PC-9 (cell line): ENCODE data around the gene MCAT. TPM values are rescaled to one million over a fixed set of nuclear protein-coding genes. Genes with fewer than 3 reads are reported as not detected.

Source experiments
- BruUV-seq: library from RNA; stranded (reverse); fragments of 400-500 nt; replicated peaks from 2 replicates; lab custom pipeline; 2021; lab: Mats Ljungman, UMichigan
- CTCF ChIA-PET: fragments of 300-600 bp; sonication (Branson Sonifier 250); formaldehyde crosslinking; loops from one replicate; lab custom pipeline; 2022; ENCODE audit warnings: antibody characterized with exemption; lab: Charles Lee
- POLR2A ChIA-PET: fragments of 300-600 bp; sonication (Branson Sonifier 250); formaldehyde crosslinking; loops from one replicate; lab custom pipeline; 2022; ENCODE audit warnings: antibody characterized with exemption; ENCODE audit not compliant: unreplicated experiment; lab: Charles Lee
- DNase-seq, 2 experiments: peaks; one replicate each; pipeline versions ENCODE4 v3.0.0 to v3.0.0-alpha.2; 2015 to 2022; ENCODE audit warnings: mixed read lengths in 1 of 2
- H2AFZ ChIP-seq: fragments of 200-600 bp; sonication (generic); 2 replicates; pipeline ENCODE4 v1.8.1; 2017; ENCODE audit warnings: antibody characterized with exemption
- H3F3A ChIP-seq: fragments of 200-600 bp; sonication (generic); 2 replicates; pipeline ENCODE4 v1.8.1; 2017; ENCODE audit warnings: antibody characterized with exemption, mild to moderate bottlenecking, low read depth; ENCODE audit not compliant: insufficient read depth
- H3K27ac ChIP-seq: fragments of 200-600 bp; sonication (generic); 2 replicates; pipeline ENCODE4 v1.6.1; 2016; ENCODE audit warnings: mixed run types
- H3K27me3 ChIP-seq: fragments of 200-600 bp; sonication (generic); 2 replicates; pipeline ENCODE4 v1.6.1; 2016; ENCODE audit warnings: low read depth, mixed run types; ENCODE audit not compliant: insufficient read depth
- H3K36me3 ChIP-seq: fragments of 200-600 bp; sonication (generic); 2 replicates; pipeline ENCODE4 v1.6.1; 2016; ENCODE audit warnings: low read depth, mixed run types
- H3K4me1 ChIP-seq: fragments of 200-600 bp; sonication (generic); replicated peaks from 2 replicates; pipeline ENCODE4 v1.6.1; 2016; ENCODE audit warnings: mixed run types; ENCODE audit not compliant: insufficient read depth
- H3K4me2 ChIP-seq: fragments of 200-600 bp; sonication (generic); 2 replicates; pipeline ENCODE4 v1.6.1; 2017; ENCODE audit warnings: mixed run types
- H3K4me3 ChIP-seq: fragments of 200-600 bp; sonication (generic); 2 replicates; pipeline ENCODE4 v1.6.1; 2016; ENCODE audit warnings: mixed run types
- H3K79me2 ChIP-seq: fragments of 200-600 bp; sonication (generic); 2 replicates; pipeline ENCODE4 v1.6.1; 2017; ENCODE audit warnings: low read depth, mixed run types
- H3K9me2 ChIP-seq: fragments of 200-600 bp; sonication (generic); 2 replicates; pipeline ENCODE4 v1.8.1; 2017; ENCODE audit warnings: mild to moderate bottlenecking; ENCODE audit not compliant: insufficient read depth
- H3K9me3 ChIP-seq: fragments of 200-600 bp; sonication (generic); 2 replicates; pipeline ENCODE4 v1.8.1; 2016; ENCODE audit warnings: low read depth; ENCODE audit not compliant: insufficient read depth
- H4K20me1 ChIP-seq: fragments of 200-600 bp; sonication (generic); 2 replicates; pipeline ENCODE4 v1.8.1; 2017; ENCODE audit not compliant: insufficient read depth
- EZH2 ChIP-seq: fragments of 200-600 bp; sonication (generic); IDR thresholded peaks from 2 replicates; pipeline ENCODE4 v1.8.0; 2017; ENCODE audit warnings: antibody characterized with exemption, low read depth
- intact Hi-C: fragments of 100-400 bp; cut with micrococcal nuclease; formaldehyde crosslinking; loops from one replicate; pipeline ENCODE4 v1.10.0; 2022; ENCODE audit not compliant: unreplicated experiment
- total RNA-seq: library from RNA; stranded (reverse); gene quantifications from 2 replicates; pipeline ENCODE4 v1.2.3, GENCODE V29; 2021
- TF ChIP-seq, protein P1 (sequence below): fragments of 200-600 bp; sonication (generic); conservative IDR thresholded peaks from 2 replicates; pipeline ENCODE4 v1.6.1; 2017; ENCODE audit warnings: mixed run types, antibody characterized with exemption, mild to moderate bottlenecking, moderate library complexity

Gene MCAT
- total RNA-seq, 1 experiment from 2014 or later, result 31.4 TPM

DNA sequence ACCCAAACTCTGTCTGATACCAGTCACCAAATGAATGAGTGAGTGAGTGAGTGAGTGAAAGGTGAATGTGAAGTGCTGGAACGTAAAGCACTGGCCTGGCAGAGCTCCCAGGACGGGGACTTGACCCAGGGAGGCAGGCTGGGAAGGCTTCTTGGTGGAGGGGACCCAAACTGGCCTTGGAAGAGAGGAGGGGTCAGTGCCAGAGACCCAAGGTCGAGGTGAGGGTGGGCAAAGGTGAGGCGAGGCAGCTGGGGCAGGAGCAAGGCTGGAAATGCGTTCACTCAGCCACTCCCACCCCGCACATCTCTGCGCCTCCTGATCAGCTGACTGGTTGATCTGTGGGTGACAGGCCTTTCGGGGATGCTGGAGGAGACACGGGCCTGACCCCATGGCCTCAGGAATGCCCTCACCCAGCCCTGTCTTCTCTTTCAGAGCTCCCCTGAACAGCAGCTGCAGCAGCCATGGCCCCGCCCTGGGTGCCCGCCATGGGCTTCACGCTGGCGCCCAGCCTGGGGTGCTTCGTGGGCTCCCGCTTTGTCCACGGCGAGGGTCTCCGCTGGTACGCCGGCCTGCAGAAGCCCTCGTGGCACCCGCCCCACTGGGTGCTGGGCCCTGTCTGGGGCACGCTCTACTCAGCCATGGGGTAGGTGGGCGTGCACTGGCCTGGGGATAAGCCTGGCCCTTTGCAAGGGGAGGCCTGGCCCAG, 15.7 kb upstream of the MCAT start:
- peaks cover 32% of the 10 kb centered on the region for H3K79me2 ChIP-seq
- H3K9me2 ChIP-seq, result no peaks in the 10 kb centered on the region
- H3K9me3 ChIP-seq, result no peaks in the 10 kb centered on the region
- H3K36me3 ChIP-seq, result peaks cover 4% of the 10 kb centered on the region; the same call in 1 of the 2 replicates
- DNase-seq, result no peak
- CTCF ChIA-PET, result interaction anchor here (0.6 kb wide), 2 partner anchors 93 to 799 kb away, joined by 3 read pairs; no protein-coding TSS in a partner anchor
- no peak for TF ChIP-seq EZH2
- TF ChIP-seq, protein P1, sequence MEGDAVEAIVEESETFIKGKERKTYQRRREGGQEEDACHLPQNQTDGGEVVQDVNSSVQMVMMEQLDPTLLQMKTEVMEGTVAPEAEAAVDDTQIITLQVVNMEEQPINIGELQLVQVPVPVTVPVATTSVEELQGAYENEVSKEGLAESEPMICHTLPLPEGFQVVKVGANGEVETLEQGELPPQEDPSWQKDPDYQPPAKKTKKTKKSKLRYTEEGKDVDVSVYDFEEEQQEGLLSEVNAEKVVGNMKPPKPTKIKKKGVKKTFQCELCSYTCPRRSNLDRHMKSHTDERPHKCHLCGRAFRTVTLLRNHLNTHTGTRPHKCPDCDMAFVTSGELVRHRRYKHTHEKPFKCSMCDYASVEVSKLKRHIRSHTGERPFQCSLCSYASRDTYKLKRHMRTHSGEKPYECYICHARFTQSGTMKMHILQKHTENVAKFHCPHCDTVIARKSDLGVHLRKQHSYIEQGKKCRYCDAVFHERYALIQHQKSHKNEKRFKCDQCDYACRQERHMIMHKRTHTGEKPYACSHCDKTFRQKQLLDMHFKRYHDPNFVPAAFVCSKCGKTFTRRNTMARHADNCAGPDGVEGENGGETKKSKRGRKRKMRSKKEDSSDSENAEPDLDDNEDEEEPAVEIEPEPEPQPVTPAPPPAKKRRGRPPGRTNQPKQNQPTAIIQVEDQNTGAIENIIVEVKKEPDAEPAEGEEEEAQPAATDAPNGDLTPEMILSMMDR, result no peak
- H3K27me3 ChIP-seq, result no peaks in the 10 kb centered on the region
- peaks cover 48% of the 10 kb centered on the region for H4K20me1 ChIP-seq
- H3K4me1 ChIP-seq, result peaks cover 5% of the 10 kb centered on the region; the same call in 1 of the 2 replicates
- BruUV-seq, result no TSS peak
- H2AFZ ChIP-seq, result no peak overlapping the region
- H3K4me3 ChIP-seq, result no peak overlapping the region
- POLR2A ChIA-PET, result no interaction called here
- intact Hi-C loops, result no loop called here
- no peak overlapping the region for H3K27ac ChIP-seq
- peaks cover 22% of the 10 kb centered on the region; the same call in 1 of the 2 replicates for H3F3A ChIP-seq
- no peak overlapping the region for H3K4me2 ChIP-seq

DNA sequence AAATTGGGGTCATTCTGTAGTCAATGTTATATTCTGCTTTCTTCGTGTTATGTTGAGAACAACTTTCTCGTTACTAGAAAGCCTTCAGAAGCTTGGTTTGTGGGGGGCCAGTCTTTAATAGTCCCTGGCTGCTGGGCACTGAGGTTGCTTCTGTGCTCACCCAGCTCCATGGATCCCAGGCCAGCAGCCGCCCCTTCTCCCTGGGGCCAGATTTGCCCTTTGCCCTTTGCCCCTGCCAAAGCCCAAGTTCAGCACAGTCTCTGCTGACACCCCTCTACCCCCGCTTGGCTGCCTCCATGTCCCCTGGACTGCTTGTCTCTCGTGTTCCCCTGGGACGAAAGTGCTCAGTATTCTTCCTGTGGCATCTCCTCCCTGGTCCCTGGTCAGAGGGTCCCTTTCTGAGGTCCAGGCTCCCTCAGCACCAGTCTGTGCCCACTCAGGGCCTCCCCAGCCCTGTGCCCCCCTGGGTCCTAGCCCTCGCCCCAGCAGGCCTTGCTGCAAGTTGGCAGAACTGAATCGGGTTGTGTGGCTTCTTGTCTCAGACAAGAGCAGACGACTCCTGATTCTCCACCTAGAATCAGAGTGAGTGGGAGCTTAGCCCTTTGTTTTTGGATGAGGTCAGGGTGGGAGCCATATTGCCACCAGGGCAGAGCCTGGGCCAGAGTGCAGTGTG, 14.8 kb upstream of the MCAT start:
- peaks cover 4% of the 10 kb centered on the region; the same call in 1 of the 2 replicates for H3K36me3 ChIP-seq
- CTCF ChIA-PET, result no interaction called here
- TF ChIP-seq EZH2, result no peak

DNA sequence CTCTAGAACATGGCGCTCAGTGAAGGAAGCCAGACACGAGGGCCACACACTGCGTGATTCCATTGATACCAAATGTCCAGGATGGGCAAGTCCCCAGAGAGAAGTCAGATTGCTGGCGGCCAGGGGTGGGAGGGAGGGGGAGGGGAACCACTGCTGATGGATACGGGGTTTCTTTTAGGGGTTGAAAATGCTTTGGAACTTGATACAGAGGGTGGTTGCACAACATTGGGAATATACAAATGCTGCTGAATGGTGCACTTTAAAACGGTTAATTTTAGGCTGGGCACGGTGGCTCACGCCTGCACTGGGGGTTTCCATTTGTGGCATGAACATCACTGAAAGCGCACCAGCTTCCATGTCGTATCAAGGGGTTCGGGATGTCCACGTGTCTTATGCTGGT, 13.2 kb upstream of the MCAT start:
- no peak overlapping the region for H3K27ac ChIP-seq
- intact Hi-C loops, result no loop called here
- peaks cover 4% of the 10 kb centered on the region; the same call in 1 of the 2 replicates for H3K36me3 ChIP-seq
- H3K4me2 ChIP-seq, result no peak overlapping the region
- peaks cover 5% of the 10 kb centered on the region; the same call in 1 of the 2 replicates for H3F3A ChIP-seq
- no peaks in the 10 kb centered on the region for H3K27me3 ChIP-seq
- DNase-seq, result no peak
- POLR2A ChIA-PET, result no interaction called here
- peaks cover 51% of the 10 kb centered on the region for H3K79me2 ChIP-seq
- CTCF ChIA-PET, result interaction anchor here (0.6 kb wide), 1 partner anchor 30 kb away, joined by 9 read pairs; no protein-coding TSS in a partner anchor
- H2AFZ ChIP-seq, result no peak overlapping the region
- H3K4me1 ChIP-seq, result peaks cover 16% of the 10 kb centered on the region
- H3K9me3 ChIP-seq, result no peaks in the 10 kb centered on the region
- no TSS peak for BruUV-seq
- H3K9me2 ChIP-seq, result no peaks in the 10 kb centered on the region
- peaks cover 38% of the 10 kb centered on the region for H4K20me1 ChIP-seq
- TF ChIP-seq EZH2, result no peak
- TF ChIP-seq, protein P1, result no peak
- no peak overlapping the region for H3K4me3 ChIP-seq

More for the DNA sequence above, 14.8 kb upstream of the MCAT start:
- Histone ChIP-seq H3K79me2 (peaks cover 36% of the 10 kb centered on the region), H3F3A (peaks cover 13% of the 10 kb centered on the region; the same call in 1 of the 2 replicates), H3K27ac (no peak overlapping the region), H3K27me3 (no peaks in the 10 kb centered on the region), H3K9me3 (no peaks in the 10 kb centered on the region), H3K9me2 (no peaks in the 10 kb centered on the region), H3K4me2 (no peak overlapping the region), H2AFZ (no peak overlapping the region), H3K4me3 (no peak overlapping the region), H3K4me1 (peaks cover 11% of the 10 kb centered on the region), H4K20me1 (peaks cover 42% of the 10 kb centered on the region)
- intact Hi-C loops, result no loop called here
- POLR2A ChIA-PET, result no interaction called here
- BruUV-seq, result no TSS peak
- DNase-seq, result no peak
